Spleen (tissue), 7 donors: ENCODE results near the gene NRN1.

Source experiments
- POLR2A ChIP-seq, 3 donors: fragments of 450-650 bp; IDR thresholded peaks; one replicate each; pipeline ENCODE4 v1.5.1; 2017; ENCODE audit warnings: antibody characterized with exemption in 3 of 3, mild to moderate bottlenecking in 1 of 3
- POLR2AphosphoS5 ChIP-seq, 3 donors: sonication (generic); formaldehyde crosslinking; IDR thresholded peaks; one replicate each; pipeline ENCODE4 v1.5.1; 2017; ENCODE audit warnings: antibody characterized with exemption in 3 of 3
- TF ChIP-seq, protein P1 (sequence below), 11 experiments: fragments of 200-600 bp in 7 of 11; fragments of 450-650 bp in 4 of 11; sonication (generic) in 4 of 11; IDR thresholded peaks in 8 of 11; conservative IDR thresholded peaks in 3 of 11; 1 replicate in 7 of 11; 2 replicates in 4 of 11; pipeline versions ENCODE4 v1.4.0 to v1.8.0; 2016 to 2021; ENCODE audit warnings: antibody characterized with exemption in 11 of 11, inconsistent platforms in 4 of 11, mild to moderate bottlenecking in 1 of 11
- donor health status: DM: no; HTN: no; CAD: no; lungs with moderate emphysema.
- donor health status: DM: no; HTN: no; CAD: no.
- donor health status: DM: no; HTN: no; CAD: no.

DNA sequence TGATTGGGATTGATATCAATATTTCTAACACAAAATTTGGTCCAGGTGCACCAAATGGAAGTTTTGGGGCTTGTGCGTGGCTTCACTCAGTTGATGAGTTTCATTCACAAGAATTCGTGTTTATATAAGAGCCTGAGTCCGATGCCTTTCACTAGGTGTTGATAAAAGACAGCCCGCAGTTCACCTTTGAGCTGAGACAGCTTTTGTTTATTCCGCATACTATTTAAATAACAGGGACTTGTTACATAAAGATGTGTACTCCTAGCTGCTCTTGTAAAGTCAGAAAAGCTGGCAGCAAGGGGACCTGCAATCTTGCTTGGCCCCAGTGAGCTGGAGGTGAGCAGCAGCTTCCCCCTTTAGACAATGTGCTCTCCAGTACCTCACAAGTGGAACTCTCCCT is 19.0 kb upstream of the NRN1 start:
- TF ChIP-seq, protein P1, sequence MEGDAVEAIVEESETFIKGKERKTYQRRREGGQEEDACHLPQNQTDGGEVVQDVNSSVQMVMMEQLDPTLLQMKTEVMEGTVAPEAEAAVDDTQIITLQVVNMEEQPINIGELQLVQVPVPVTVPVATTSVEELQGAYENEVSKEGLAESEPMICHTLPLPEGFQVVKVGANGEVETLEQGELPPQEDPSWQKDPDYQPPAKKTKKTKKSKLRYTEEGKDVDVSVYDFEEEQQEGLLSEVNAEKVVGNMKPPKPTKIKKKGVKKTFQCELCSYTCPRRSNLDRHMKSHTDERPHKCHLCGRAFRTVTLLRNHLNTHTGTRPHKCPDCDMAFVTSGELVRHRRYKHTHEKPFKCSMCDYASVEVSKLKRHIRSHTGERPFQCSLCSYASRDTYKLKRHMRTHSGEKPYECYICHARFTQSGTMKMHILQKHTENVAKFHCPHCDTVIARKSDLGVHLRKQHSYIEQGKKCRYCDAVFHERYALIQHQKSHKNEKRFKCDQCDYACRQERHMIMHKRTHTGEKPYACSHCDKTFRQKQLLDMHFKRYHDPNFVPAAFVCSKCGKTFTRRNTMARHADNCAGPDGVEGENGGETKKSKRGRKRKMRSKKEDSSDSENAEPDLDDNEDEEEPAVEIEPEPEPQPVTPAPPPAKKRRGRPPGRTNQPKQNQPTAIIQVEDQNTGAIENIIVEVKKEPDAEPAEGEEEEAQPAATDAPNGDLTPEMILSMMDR (IDR thresholded peaks at IDR 0.05 in 8 of 11, conservative IDR thresholded peaks at IDR 0.05 in 3 of 11): no peak
- TF ChIP-seq POLR2A (IDR thresholded peaks at IDR 0.05) (no peak), POLR2AphosphoS5 (IDR thresholded peaks at IDR 0.05) (no peak)
